ENCODE data around the gene GARS1.
"Not testable (repeated sequence)": the region's sequence is repeated elsewhere in the genome, so short reads cannot be mapped to it uniquely, and the experiment has no call there.

Gene GARS1

DNA sequence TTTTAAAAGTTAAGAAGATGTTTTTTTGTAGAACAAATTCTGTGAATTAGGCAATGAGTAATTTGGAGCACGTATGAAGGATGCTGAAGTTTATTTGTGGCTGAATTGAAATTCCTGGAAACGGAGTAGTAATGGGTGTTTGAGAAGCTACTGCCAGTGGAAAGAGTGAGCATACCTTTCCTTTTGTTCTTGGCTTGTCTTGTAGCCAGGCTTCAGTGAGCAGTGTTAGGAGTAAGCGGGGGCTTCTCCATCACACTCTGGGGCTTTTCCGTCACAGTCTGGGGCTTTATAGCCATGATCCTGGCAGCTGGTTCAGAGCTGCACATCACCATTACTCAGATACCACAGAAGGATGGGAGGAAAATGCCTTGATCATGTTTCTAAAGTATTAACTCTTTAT, 32.3 kb downstream of the GARS1 start:
- no peak for DNase-seq (ENCODE audit: low spot score)

- DNase-seq (ENCODE audit: low spot score): no peak
These were observed 36.3 kb downstream of the GARS1 start for GRCh38 chr7:30630986-30631385.

DNA sequence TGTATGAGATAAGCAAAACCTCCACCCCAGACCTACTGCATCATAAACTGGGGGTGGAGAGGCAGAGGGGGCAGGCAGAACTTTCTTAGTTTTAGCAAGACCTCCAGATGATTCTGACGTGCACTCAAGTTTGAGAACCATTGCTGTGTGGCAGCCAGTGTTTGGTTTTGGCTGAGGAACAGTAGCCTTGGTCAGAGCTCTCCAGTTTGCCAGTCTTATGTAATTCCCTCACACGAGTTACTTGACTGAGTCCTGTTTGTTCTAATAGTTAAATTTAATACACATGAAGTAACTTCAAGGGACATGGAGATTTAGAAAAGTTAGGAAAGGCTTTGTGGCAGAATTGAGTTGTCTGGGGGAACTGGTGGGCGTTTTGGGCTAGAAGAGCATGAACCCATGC, 38.5 kb downstream of the GARS1 start:
- no peak for DNase-seq (ENCODE audit: low spot score)

DNA sequence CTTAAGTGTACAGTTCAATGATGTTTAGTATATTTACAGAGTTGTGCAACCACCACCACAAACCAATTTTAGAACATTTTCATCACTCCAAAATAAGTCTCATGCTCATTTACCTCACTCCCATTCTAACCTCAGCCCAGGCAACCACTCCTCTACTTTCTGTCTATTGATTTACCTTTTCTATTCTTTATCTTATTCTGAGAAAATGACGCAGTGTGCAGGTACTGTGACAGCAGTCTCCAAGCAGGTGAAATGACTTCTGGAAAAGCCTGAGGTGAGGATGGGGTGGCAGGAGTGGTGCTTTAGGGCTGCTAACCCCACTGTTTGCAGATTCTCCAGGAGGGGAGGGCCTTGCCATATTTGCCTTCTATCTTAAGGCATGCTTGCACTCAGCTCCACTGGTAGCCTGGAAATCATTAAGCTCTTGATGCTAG, 39.5 kb downstream of the GARS1 start:
- no peak for DNase-seq (ENCODE audit: low spot score)

DNA sequence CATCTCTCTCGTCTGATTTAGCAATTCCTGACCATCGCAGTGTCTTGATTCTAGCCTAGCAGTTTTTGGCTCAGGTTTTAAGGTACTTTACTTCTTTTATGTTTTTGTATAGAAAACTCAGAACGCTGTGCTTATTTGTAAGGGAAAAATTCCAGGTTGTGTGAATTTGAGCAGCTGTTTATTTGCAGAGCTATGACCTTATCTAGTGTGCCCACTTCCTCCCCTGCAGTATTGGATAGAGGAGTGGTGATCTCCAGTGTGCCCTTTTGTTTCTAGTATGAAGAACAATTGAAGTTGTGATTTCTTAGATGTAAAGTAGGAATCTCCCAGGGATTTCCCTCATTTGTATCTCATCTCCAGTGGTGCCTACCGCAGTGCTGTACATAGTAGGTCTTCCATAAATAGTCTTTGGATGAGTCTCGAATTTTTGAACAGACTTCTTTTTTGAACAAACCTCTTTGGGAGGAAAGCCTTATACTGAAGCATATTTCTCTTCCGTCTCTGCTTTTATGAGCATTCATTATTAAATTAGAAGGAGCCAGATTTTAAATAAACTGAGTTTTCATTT, 40.0 kb downstream of the GARS1 start:
- DNase-seq (ENCODE audit: low spot score): no peak

GRCh38 chr7:30635798-30636197, 41.1 kb downstream of the GARS1 start:
- DNase-seq (ENCODE audit: low spot score): no peak

DNA sequence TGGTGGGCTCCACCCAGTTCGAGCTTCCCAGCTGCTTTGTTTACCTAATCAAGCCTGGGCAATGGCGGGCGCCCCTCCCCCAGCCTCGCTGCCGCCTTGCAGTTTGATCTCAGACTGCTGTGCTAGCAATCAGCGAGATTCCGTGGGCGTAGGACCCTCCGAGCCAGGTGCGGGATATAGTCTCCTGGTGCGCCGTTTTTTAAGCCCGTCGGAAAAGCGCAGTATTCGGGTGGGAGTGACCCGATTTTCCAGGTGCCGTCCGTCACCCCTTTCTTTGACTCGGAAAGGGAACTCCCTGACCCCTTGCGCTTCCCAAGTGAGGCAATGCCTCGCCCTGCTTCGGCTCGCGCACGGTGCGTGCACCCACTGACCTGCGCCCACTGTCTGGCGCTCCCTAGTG, 47.6 kb downstream of the GARS1 start:
- DNase-seq (ENCODE audit: low spot score): not testable (repeated sequence)

DNA sequence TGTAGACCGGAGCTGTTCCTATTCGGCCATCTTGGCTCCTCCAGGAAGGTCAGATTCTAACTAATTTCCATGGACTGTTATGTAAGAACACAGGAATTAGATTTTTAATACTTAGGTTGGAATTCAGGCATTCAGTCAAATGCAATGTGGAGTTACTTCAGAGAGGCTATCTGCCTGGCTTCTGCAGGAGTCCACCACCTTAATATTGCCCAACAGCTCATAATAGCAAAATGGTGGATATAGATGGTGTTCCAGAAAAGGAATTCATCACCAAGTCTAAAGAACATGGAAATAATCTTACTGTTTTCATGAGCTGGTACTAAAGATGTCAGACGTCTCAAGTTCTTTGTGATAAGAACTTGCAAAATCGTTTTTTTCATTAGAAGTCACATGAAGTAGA, 48.1 kb downstream of the GARS1 start:
- DNase-seq (ENCODE audit: low spot score): no peak

- DNase-seq (ENCODE audit: low spot score): no peak
These were observed 49.7 kb downstream of the GARS1 start for GRCh38 chr7:30644286-30644955.

GRCh38 chr7:30645661-30646060, 51.0 kb downstream of the GARS1 start:
- no peak for DNase-seq (ENCODE audit: low spot score)

- DNase-seq (ENCODE audit: low spot score): no peak
These were observed 51.5 kb downstream of the GARS1 start for GRCh38 chr7:30646154-30646553.

DNA sequence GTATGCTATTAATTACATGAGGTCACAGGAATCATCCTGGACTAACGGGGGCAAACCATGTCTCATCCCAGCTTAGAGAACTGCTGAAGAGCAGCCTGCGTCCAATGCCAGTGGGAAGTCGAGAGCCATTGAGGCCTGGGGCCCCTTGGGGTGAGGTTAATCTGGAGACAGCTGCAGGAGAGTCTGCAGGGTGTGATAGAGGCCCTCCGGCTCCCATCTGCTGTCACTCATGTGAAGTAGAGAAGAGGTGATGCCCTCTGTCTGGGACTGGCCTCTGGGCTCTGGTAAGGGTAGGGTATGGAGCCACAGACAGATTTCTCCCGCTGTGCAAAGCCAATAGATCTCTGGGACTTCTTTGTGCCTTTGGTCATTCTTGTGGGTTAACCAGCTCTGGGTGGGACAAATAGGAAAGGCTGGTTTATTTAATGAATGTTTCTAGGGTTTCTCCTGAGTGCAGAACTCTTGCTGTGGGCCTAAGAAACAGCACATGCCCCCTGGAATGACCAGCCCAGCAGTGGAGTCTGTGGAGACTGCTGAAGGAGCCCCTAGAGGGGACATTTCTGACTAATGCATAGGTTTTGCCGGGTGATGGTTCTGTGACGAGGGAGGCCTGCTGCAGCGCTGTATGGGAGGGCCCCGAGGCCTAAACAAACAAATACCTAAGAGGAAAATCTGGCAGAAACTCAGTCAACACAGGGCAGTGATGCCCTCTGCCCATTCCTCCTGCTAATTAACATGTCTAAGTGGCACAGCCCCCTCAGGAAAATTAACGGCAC, 53.1 kb downstream of the GARS1 start:
- DNase-seq (ENCODE audit: low spot score): no peak

- DNase-seq (ENCODE audit: low spot score): no peak
These were observed 54.3 kb downstream of the GARS1 start for GRCh38 chr7:30648744-30649540.

DNA sequence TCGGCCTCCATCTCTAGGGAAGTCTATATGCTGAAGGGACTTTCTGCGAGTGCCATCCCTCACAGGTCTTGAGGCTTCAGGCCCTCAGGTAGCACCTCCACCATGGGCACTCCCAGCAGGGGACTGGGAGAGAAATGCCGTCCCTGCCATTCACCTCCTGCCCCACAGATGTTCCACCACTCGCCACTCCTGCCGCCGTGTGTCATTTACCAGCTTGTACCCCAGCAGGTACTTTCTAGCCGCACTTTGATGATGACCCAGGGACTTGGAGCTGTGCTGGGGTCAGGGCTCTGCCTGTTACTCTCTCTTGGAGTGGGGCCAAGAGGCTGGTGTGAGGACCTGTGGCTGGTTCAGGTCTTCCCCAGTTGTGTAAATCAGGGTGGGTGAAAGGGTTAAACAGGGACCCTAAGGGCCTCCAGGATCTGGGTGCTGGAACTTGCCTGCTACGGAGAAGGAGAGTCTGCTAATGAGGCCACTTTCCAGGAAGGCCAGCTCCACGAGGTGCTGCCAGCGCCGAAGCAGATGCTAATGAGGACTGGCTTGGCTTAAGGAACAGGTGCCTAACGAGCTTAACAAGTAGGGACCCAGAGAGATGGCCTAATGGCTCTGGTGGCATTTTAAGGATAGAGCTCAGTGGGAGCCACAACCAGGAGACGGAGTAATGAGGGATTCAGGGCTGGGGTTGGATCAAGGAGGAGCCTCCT, 55.2 kb downstream of the GARS1 start:
- DNase-seq (ENCODE audit: low spot score): no peak

DNA sequence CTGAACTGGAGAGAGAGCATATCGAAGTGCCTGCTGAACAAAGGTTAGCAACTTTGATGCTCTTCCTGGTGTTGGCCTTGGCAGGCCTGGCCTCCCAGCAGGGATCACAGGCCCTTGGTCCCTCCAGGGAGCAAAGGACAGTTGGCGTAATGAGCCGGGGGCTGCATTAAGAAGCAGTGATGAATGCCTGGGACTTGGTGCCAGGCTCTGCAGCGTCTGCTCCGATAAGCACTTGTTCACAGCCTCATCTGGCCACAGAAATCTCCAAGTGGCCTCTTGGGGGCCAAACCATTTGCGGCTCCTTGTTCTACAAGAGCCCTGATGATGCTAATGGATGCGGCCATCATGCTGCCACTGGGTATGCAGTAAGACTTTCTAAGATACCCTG, 55.7 kb downstream of the GARS1 start:
- DNase-seq (ENCODE audit: low spot score): no peak

GRCh38 chr7:30652132-30652531, 57.5 kb downstream of the GARS1 start:
- no peak for DNase-seq (ENCODE audit: low spot score)

GRCh38 chr7:30652698-30653641, 58.3 kb downstream of the GARS1 start:
- no peak for DNase-seq (ENCODE audit: low spot score)

- DNase-seq (ENCODE audit: low spot score): no peak
These were observed 59.8 kb downstream of the GARS1 start for GRCh38 chr7:30654296-30655090.

GRCh38 chr7:30655096-30655970, 60.7 kb downstream of the GARS1 start:
- no peak for DNase-seq (ENCODE audit: low spot score)

Measured in pons (tissue), 1 donor.